Stimulated activated CD8-positive, alpha-beta memory T cell treated with anti-CD3 and anti-CD28 coated beads, Interleukin-7, amount 100 ng/mL, for 24 hours (primary cell): ENCODE measurements around the gene GMIP.
"Not testable (repeated sequence)": the region's sequence is repeated elsewhere in the genome, so short reads cannot be mapped to it uniquely, and the experiment has no call there.

Source experiments
- DNase-seq: peaks from one replicate; pipeline ENCODE4 v3.0.0-alpha.2; 2020; ENCODE audit warnings: low read depth

The GMIP gene, protein sequence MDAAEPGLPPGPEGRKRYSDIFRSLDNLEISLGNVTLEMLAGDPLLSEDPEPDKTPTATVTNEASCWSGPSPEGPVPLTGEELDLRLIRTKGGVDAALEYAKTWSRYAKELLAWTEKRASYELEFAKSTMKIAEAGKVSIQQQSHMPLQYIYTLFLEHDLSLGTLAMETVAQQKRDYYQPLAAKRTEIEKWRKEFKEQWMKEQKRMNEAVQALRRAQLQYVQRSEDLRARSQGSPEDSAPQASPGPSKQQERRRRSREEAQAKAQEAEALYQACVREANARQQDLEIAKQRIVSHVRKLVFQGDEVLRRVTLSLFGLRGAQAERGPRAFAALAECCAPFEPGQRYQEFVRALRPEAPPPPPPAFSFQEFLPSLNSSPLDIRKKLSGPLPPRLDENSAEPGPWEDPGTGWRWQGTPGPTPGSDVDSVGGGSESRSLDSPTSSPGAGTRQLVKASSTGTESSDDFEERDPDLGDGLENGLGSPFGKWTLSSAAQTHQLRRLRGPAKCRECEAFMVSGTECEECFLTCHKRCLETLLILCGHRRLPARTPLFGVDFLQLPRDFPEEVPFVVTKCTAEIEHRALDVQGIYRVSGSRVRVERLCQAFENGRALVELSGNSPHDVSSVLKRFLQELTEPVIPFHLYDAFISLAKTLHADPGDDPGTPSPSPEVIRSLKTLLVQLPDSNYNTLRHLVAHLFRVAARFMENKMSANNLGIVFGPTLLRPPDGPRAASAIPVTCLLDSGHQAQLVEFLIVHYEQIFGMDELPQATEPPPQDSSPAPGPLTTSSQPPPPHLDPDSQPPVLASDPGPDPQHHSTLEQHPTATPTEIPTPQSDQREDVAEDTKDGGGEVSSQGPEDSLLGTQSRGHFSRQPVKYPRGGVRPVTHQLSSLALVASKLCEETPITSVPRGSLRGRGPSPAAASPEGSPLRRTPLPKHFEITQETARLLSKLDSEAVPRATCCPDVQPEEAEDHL

DNA sequence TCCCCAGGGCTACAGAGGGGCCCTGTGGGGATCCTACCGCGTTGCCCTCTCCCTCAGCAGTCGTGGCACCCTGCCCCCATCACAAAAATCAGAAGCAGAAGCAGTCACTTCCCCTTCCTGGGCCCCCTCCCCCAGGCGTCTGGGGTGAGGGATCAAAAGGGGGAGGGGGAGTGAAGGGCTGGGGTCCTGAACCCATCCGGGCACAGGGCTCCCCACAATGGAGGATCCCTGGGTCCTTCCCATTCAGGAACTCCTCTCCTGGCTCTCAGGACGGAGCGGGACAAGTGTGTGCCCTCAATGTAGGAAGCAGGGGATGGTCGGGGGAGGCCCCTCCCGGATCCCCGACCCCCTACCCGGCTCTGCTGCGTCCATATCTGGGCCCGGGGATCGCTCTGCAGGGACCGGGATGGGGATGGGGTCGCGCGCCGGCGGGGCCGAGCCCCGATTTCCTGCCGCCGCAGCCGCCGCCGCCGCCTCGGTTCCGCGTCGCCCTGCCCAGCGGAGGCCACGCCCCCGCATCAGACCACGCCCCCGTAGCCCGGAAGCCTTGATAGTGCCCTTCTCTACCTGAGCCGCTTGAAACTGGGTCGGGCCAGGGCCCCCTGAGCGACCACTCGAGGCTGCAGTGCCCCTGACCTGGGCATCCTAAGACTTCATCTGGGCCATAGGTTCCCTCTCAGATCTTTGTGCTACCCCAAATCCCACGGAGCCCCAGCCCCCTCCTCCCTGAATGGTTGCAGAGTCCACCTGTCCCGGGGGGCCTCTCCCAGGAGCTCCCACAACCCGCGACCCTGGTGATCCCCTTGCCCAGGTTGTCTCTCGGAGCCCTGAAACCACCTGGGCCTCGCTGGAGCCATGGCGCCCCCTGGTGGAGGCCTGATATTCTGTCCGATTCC is at the start of gene GMIP:
Gene GMIP (minus strand): TSS at position 500 of the 896 bp plus-strand sequence. CDS start 128 bp downstream, at position 372.
- peak; percentile 72 for DNase-seq

DNA sequence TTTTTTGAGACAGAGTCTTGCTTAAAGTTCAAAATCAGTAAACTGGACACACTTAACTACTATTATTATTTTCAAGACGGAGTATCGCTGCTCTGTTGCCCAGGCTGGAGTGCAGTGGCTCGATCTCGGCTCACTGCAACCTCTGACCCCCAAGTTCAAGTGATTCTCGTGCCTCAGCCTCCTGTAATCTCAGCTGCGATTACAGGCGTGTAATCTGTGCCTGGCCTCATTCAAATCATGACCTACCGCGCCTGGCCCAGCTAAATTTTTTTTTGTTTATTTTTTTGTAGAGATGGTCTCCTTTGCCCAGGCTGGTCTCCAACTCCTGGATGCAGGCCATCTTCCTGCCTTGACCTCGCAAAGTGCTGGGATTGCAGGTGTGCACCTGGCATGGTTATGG is 48.2 kb upstream of the GMIP start:
- DNase-seq: no peak

DNA sequence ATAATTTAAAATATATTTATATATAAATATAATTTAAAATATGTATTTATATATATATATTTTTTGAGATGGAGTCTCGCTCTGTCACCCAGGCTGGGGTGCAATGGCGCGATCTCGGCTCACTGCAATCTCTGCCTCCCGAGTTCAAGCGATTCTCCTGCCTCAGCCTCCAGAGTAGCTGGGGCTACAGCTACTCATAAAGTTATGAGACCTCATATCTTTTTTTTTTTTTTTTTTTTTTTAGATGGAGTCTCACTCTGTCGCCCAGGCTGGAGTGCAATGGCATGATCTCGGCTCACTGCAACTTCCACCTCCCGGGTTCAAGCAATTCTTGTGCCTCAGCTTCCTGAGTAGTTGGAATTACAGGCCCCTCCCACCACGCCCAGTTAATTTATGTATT is 45.6 kb upstream of the GMIP start:
- DNase-seq: not testable (repeated sequence)

DNA sequence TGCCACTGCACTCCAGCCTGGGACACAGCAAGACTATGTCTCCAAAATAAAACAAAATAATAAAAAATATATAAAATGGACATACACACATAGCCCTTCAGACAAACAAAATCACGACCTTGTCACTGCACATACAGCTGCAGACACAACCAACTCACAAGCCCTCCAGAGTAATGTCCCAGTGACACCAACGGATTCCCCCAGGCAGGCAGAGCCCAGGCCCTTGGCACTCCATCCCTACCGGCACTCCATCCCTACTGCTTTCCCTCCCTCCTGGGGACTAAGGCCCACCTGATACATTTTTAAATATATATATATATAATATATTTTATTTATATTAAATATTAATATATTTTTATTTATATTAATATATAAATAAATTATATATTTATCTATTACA is 43.6 kb upstream of the GMIP start:
- no peak for DNase-seq

DNA sequence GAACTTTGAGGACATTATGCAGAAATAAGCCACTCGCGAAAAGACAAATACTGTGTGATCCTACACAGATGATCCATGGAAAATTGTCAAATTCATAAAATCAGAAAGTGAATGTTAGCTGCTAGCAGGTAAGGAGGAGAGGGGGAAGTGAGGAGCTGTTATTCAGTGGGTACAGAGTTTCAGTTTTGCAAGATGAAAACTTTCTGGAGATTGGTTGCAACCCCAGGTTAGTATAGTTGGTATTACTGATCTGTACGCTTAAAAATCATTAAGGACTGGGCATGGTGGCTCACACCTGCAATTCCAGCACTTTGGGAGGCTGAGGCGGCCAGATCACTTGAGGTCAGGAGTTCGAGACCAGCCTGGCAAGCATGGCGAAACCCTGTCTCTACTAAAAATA is 43.1 kb upstream of the GMIP start:
- DNase-seq: no peak

DNA sequence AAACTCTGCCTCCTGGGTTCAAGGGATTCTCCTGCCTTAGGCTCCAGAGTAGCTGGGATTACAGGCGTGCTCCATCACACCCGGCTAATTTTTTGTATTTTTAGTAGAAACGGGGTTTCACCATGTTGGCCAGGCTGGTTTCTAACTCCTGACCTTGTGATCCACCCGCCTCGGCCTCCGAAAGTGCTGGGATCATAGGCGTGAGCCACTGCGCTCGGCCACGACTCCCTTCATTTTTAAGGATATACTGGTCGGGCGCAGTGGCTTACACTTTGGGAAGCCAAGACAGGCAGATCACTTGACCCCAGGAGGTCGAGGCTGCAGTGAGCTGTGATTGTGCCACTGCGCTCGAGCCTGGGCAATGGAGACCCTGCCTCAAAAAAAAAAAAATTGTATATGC is 42.7 kb upstream of the GMIP start:
- DNase-seq: not testable (repeated sequence)

DNA sequence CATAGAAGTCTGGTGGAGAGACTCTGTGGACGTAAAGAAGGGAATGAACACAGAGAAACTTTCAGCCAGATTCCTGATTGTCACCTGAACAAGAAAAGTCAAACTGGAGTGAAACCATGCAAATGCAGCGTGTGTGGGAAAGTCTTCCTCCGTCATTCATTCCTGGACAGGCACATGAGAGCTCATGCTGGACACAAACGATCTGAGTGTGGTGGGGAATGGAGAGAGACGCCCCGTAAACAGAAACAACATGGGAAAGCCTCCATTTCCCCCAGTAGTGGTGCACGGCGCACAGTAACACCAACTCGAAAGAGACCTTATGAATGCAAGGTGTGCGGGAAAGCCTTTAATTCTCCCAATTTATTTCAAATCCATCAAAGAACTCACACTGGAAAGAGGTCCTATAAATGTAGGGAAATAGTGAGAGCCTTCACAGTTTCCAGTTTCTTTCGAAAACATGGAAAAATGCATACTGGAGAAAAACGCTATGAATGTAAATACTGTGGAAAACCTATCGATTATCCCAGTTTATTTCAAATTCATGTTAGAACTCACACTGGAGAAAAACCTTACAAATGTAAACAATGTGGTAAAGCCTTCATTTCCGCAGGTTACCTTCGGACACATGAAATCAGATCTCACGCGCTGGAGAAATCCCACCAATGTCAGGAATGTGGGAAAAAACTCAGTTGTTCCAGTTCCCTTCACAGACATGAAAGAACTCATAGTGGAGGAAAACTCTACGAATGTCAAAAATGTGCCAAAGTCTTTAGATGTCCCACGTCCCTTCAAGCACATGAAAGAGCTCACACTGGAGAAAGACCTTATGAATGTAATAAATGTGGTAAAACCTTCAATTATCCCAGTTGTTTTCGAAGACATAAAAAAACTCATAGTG is 36.0 kb upstream of the GMIP start:
- DNase-seq: no peak

DNA sequence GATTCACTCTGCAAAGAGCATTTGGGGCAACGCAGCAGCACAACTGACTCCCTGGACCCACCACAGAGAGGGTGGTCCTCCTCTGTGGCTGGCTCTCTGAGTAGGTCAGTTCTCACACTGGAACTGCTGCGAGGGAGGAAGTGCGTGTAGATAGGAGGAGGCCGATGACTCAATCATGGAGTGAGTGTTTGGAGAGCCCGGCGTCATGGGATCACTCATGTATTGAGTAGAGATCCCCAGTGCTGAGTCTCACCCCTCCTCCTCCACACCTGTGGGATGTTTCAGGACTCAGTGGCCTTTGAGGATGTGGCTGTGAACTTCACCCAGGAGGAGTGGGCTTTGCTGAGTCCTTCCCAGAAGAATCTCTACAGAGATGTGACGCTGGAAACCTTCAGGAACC is 34.1 kb upstream of the GMIP start:
- DNase-seq: no peak

DNA sequence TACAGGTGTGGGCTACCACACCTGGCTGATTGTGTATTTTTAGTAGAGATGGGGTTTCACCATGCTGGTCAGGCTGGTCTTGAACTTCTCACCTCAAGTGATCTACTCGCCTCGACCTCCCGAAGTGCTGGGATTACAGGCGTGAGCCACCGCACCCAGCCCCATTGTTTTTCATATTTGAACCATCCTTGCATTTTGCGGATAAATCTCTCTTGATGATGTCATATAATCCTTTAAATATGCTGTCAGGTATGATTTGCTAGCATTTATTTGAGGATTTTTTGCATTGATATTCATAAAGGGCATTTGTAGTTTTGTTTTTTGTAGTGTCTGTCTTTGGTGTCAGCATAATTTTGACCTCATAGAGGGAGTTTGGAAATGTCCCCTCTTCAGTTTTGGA is 30.9 kb upstream of the GMIP start:
- DNase-seq: no peak

DNA sequence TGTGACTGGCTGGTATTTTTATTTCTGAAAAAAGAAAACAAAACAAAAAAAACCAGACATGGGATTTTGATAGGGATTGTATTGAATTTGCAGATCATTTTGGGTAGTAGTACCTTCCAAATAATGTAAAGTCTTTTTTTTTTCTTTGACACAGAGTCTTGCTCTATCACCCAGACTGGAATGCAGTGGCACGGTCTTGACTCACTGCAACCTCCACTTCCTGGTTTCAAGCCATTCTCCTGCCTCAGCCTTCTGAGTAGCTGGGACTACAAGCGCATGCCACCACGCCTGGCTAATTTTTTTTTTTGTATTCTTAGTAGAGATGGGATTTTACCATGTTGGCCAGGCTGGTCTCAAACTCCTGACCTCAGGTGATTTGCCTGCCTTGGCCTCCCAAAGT is 29.4 kb upstream of the GMIP start:
- no peak for DNase-seq

DNA sequence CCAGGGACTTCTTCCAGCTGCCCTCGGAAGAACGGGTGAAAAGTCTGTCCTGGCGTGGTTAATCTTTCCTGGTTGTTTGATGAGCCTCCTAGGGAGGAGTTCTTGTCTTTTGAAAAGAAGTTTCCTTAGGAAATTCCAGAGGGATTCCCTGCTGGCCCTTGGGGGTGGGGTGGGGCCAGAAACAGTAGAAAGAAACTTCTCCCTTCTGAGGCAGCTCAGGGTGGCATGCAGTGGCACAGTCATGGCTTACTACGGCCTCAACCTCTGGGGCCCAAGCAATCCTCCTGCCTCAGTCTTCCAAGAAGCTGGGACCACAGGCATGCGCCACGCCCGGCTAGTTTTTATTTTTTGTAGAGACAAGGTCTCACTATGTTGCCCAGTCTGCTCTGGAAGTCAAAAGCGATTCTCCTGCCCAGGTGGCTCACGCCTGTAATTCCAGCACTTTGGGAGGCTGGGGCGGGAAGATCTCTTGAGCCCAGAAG is 26.7 kb upstream of the GMIP start:
- no peak for DNase-seq

DNA sequence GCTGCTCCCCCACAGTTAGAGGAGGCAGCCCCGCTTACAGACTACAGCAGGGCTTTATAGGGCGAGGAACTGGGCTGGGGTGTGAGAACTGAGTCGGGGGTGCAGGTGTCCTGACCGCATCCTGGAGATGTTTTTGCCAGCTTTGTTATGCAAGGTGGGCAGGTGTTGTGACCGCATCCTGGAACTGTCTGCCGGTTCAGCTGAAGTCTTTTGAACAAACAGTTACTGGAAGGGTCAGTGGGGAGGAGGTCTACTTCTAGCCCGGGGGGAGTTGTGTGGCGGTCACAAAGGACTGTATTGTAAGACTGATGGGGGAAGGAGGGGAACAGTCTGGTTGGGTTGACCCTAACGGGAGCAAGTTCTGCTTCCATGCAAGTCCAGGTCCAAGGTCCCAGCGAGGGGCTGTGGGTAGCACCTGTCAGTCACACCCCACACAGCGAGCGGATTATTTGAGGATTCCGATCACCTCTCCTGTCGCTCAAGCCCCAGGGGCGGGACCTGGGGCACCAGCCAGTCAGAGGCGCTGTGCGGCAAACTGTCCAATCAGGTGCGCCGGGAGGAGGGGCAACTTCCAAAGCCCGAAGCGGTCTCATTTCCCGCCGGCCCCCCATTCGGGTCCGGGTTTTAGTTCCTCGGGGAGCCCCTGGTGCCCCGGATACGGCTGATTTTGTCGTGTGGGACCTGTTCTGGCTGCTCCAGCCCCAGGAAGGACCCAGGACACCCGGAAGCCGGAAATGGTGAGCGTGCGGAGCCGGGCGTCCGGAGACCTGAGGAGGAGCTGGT is 25.0 kb upstream of the GMIP start, which contains the start of gene ZNF101:
Gene ZNF101 (plus strand): TSS at position 610 of the 783 bp plus-strand sequence. CDS start 125 bp downstream, at position 735.
- DNase-seq: peak; percentile 92

DNA sequence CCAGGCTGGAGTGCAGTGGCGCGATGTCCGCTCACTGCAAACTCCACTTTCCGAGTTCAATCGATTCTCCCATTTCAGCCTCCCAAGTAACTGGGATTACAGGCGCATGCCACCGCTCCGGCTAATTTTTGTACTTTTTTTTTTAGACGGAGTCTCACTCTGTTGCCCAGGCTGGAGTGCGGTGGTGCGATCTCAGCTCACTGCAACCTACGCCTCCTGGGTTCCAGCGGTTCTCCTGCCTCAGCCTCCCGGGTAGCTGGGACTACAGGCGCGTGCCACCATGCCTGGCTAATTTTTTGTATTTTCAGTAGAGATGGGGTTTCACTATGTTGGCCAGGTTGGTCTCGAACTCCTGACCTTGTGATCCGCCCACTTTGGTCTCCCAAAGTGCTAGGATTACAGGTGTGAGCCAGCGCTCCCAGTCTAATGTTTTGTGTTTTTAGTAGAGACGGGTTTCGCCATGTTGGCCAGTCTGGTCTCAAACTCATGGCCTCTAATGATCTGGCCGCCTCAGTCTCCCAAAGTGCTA is 22.0 kb upstream of the GMIP start:
- not testable (repeated sequence) for DNase-seq

DNA sequence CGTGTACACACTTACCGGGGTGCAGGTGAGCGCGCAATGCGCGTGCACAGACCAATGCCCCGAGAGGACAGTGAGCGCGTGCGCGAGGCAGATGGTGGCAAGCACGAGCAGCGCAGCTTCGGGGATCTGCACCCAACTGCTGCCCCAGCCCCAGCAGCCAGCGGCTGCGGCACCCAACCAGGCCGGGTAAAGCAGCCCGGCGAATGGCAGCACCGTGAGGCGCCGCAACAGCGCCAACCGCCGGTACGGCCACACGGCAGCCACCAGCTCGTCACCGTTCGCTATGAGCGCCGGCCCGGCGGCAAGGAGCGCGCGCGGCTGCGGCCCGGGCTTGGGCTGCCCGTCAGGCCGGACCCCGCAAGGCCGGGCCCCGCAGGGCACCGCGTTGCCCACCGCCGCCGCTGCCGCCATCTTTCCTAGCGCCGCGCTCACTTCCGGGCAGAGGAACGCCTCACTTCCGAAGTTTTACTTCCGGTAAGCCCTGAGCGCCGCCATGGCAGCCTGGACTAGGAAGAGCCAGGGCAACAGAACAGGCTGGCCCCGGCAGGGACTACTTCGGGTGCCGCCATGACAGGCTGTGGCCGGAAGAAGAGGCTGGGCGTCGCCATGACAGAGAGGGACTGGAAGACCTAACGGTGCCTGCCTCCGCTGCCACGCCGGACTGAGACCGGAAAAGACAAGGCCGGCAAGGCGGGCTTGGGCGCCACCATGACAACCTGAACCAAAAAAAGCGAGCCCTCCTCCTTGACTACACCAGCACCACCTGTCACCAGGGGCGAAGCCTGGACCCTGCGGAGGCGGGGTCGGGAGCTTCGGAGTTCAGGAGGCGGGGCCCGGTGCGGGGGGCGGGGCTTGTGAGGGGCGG is 20.0 kb upstream of the GMIP start, which contains the start of gene ATP13A1:
Gene ATP13A1 (minus strand): TSS at position 421 of the 865 bp plus-strand sequence. CDS start 10 bp downstream, at position 411.
- peak; percentile 82 for DNase-seq

DNA sequence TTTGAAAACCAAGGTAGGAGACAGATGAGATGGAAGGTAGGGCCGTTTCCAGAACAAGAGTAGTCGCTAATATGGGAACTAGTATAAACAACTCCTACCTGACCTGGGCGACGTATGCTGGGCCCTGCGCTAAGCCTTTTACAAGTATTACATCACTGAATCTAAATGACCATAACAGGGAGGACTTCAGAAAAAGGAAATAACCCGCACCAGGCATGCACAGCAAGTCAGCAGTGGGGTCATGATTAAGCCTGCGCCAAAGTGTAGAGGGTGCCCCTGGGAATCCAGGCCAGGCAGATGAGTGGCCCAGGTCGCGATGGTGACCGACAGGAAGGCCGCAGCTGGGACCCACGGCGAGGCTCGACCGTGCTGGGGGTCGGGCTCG is 19.4 kb upstream of the GMIP start:
- no peak for DNase-seq

DNA sequence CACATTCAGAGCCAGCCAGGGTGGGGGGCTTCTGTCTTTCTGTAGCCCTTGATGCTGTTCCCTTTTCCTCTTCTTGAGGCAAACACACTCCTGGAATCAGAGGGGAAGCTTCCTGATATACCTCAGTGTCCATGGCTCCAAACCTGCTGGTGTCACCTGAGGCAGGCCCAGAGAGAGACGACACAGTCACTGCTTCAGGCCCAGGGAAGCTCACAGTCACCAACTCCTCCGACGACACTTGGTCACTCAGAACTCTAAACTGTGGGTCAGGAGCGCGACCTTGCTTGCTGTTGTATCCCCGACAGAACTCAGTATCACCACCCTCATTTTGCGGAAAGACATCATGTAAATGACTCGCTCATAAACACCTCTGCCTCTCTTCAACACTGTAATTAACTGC is 18.9 kb upstream of the GMIP start:
- no peak for DNase-seq

DNA sequence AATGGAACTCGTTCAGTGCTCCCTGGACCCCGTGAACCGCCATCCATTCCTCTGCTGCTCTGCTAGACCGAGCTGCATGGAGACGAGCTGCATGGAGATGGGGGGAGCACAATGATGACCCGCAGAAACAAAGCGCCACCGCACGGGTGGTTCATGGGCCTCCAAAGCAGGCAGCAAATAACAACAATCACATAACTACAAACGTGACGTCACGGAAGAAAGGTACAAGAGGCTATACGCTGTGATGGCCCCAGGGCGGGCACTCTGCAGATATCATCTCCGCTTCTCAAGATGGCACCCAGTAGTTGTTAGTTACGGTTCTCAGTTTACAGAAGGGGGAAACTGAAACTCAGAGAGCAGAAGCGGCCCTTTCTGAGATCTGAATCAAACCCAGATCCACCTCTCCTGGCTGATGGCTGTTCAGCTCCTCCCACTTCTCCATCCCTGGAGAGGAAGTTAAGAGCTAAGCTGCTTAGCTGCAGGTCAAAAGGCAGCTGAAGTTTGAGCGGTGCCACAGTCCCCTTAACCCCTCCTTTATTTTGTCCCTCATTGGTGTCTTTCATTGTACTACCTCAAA is 18.3 kb upstream of the GMIP start:
- DNase-seq: no peak

DNA sequence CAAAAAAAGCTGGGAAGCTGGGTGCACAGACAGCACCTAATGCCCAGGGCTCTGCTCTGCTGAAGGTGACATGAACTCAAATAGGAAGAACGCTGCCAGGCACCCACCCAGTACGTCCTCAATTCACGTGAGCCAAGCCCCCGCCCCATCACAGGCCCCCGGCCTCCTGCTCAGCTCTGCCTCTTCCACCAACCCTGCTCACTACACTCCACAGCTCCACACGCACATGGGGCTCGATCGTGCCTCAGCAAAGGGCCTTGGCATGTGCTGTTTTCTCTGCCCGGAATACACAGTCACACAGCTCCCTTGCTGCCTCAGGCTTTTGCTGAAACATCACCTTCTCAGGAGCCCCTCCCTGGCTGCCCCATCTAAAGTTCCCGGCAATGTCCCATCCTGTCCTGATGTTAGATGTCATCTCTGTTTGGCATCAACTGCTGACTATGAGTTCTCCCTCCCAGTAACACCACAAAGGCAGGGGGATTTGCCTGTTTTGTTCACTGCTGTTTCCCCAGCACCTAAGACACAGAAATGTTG is 17.8 kb upstream of the GMIP start:
- DNase-seq: no peak
